ENCODE data around the gene HSF4. TPM values are rescaled to one million over a fixed set of nuclear protein-coding genes. Genes with fewer than 3 reads are reported as not detected.

HSF4 gene
- total RNA-seq, 3 donors from 2014 or later, result 2.8 to 6.1 (median 4.0) TPM

DNA sequence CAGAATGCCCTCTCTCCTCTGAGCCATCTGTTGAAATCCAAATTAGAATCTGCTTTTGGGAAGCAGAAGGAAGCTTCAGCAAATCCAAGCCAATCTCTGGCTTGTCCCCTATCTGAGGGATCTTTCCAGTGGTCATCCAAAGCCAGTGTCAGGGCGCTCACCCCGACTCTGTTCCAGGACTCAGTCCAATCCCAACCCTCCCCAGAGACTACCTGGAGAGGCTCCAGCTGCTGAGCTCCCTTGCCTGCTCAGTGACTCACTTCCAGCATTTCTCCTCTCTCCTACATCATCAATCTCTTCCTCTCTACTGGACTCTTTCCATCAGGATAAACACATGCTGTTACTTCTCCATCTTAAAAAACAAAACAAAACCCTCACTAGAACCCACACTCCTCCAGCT lies 16.8 kb downstream of the HSF4 start:
- DNase-seq, result no peak
- H3K9me3 Mint-ChIP-seq, result no peaks in the 10 kb centered on the region
- H3K36me3 Mint-ChIP-seq (ENCODE audit: insufficient read depth), result no peaks in the 10 kb centered on the region
- peaks cover 19% of the 10 kb centered on the region for H3K4me1 Mint-ChIP-seq (ENCODE audit: low read depth)
- peaks cover 5% of the 10 kb centered on the region for H3K27me3 Mint-ChIP-seq (ENCODE audit: low read depth)
- H3K4me3 Mint-ChIP-seq, result no peak overlapping the region
- ATAC-seq, result no peak

DNA sequence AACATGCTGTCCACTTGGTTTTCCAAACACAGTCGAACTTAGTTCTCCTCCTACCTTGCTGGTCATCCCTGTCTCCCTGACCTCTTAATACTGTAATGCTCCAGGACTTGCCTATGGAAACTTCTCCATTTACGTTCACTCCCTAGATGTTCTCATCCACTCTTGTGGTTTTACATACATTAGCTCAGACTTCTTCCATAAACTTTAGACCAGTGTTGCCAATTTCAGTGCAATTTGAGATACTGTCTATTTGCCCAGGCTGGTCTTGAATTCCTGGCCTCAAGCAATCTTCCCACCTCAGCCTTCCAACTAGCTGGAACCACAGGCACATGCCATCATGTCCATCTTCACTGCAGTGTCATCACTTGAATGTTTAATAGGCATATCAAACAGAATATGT lies 17.7 kb downstream of the HSF4 start:
- Mint-ChIP-seq H3K36me3 (ENCODE audit: insufficient read depth) (no peaks in the 10 kb centered on the region), H3K9me3 (no peaks in the 10 kb centered on the region), H3K27me3 (ENCODE audit: low read depth) (peaks cover 5% of the 10 kb centered on the region), H3K4me3 (no peak overlapping the region), H3K4me1 (ENCODE audit: low read depth) (peaks cover 19% of the 10 kb centered on the region)
- no peak for DNase-seq
- no peak for ATAC-seq

DNA sequence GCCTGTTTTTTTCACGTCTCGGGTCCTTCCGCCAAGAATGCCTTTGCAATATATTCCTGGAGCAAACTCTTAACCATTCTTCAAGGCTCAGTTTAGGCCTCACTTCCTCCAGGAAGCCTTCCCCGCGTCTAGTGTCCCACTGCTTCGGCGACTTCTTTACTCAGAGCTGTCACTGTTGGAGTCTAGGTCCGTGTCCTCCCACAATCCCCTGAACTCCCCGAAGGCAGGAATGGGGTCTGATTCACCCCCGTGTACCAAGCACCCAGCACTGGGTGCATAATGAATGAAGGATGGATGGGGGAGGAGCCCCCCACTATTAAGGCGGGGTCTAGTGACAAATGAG lies 18.7 kb downstream of the HSF4 start:
- Mint-ChIP-seq H3K4me3 (no peak overlapping the region), H3K9me3 (no peaks in the 10 kb centered on the region), H3K4me1 (ENCODE audit: low read depth) (peaks cover 15% of the 10 kb centered on the region), H3K36me3 (ENCODE audit: insufficient read depth) (no peaks in the 10 kb centered on the region), H3K27me3 (ENCODE audit: low read depth) (peaks cover 7% of the 10 kb centered on the region)
- DNase-seq (no peak), ATAC-seq (no peak)

DNA sequence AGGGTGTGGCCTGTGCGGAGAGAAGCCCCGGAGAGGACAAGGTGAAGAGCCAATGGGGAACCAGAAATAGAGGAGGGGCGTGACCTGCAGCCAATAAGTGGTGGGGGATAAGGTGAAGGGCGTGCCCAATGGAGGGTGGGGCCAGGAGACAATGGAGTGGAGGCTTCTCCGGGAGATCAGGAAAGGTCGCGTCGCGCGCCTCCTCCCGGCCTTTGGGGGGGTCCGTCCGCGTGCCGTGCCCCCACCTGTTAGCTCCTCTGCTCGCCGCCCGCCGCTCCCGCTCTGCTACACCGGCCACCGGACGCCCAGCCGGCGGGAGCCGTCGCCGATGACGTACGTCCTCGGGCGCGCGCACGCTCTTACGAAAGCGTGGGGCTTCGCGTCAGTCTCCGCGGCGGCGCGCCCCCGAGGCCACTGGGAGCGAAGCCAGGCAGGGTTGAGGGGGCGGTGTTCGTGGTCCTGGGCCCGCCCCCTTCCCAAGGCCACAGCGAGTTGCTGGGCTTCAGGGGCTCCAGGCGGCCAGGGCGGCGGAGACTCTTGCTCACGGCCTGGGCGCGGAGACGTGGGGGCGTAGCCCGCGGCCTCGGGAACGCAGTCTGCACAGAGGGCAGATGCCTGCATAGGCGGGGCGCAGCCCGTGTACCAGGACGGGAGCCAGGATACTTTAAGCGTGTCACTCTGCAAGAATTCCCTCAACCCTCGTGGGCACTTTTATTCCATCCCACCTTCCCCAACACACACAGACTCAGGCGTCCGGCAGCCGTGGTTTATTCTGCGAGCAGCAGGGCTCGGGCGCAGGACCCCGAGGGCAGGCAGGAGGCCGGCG lies 19.3 kb downstream of the HSF4 start, which contains the start of gene MATCAP1:
MATCAP1 (minus strand) TSS at position 337 of the 826 bp plus-strand sequence. CDS start 3,353 bp downstream, outside the sequence.
- H3K4me3 Mint-ChIP-seq, result peak within 1 kb of the TSS; percentile 83
- DNase-seq, result peak; percentile 88
- no peaks in the 10 kb centered on the region for H3K36me3 Mint-ChIP-seq (ENCODE audit: insufficient read depth)
- H3K4me1 Mint-ChIP-seq (ENCODE audit: low read depth), result peaks cover 12% of the 10 kb centered on the region
- H3K27me3 Mint-ChIP-seq (ENCODE audit: low read depth), result peaks cover 5% of the 10 kb centered on the region
- no peaks in the 10 kb centered on the region for H3K9me3 Mint-ChIP-seq
- ATAC-seq, result peak; percentile 95 to 96

DNA sequence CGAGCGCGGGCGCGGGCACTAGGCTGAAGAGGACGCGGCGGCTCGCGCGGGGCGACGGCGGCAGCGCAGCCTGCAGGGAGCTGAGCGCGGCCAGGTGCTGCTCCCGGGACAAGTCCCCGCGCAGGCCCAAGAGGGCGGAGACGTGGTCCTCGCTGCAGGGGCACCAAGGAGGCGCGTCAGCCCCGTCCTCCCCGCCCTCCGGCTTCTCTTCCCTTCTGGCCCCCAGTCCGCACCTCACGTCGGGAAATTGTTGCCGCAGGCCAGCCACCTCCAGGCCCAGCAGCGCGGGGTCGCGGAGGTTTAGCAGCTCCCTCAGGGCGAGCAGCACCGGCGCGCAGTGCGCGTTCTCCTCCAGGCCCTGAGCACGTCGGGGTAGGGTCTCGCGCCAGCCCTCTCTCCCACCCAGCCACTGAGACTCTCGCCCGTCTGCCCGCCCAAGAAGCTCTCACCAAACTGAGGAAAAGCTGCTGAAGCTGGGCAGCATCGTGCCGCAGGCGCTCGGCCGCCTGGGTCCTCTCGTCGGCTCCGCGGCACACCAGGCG lies 20.0 kb downstream of the HSF4 start:
- H3K4me3 Mint-ChIP-seq, result peak overlapping the region; percentile 83
- DNase-seq (no peak), ATAC-seq (peak; percentile 3 to 15)
- H3K9me3 Mint-ChIP-seq, result no peaks in the 10 kb centered on the region
- H3K36me3 Mint-ChIP-seq (ENCODE audit: insufficient read depth), result no peaks in the 10 kb centered on the region
- H3K4me1 Mint-ChIP-seq (ENCODE audit: low read depth), result peaks cover 12% of the 10 kb centered on the region
- H3K27me3 Mint-ChIP-seq (ENCODE audit: low read depth), result peaks cover 4% of the 10 kb centered on the region

DNA sequence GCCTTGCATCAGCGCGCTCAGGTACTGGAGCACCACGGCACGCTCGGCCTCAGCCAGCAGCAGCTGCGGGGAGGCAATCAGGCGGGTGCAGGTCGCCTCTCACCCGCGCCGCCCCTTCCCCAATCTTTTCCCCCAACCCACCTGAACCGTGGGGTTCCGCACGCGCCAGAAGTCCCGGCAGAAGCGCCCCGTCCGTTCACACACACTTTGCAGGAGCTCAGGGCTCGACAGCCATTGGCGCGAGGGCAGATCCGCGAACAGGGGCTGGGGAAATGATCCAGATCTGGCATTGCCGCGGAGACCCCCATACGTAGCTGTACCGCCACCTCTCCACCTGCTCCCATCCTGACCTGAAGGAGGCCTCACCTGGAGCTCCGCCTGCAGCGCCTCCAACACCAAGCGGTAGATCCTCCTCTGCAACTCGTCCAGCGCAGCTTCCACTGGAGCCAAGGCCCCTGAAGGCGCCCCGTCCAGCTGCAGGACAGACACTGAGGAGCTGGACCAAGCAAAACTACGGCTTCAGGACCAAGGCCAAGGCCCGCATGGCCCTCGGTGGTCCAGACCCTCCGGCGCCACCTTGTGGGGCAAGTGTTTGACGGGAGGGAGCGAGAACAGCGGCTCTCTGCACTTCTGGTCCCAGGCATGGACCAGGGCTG lies 20.6 kb downstream of the HSF4 start:
- Mint-ChIP-seq H3K4me3 (peak overlapping the region; percentile 83), H3K27me3 (ENCODE audit: low read depth) (peaks cover 4% of the 10 kb centered on the region), H3K36me3 (ENCODE audit: insufficient read depth) (no peaks in the 10 kb centered on the region), H3K4me1 (ENCODE audit: low read depth) (peaks cover 12% of the 10 kb centered on the region), H3K9me3 (no peaks in the 10 kb centered on the region)
- ATAC-seq, result peak; percentile 25 to 27
- peak; percentile 78 for DNase-seq

DNA sequence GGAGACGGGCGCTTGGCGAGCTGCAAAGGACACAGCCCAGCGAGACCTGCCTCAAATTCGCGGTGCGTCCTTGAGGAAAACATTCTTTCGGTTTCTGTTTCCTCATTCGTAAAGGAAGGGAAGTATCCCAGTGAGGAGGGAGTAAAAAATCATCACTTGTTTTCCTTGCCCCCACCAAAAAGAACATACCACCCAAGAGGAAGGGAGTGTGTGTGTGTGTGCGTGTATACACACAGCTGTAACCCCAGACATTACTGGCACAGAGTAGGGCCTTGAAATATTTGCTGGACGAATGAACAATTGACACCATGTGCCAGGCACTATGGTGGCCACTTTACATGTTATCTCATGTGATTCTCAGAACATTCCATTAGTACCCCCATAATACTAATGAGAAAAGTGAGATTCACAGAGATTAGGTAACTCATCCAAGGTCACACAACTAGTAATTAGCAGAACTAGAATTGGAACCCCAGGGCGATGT lies 21.1 kb downstream of the HSF4 start:
- peaks cover 4% of the 10 kb centered on the region for H3K27me3 Mint-ChIP-seq (ENCODE audit: low read depth)
- no peaks in the 10 kb centered on the region for H3K36me3 Mint-ChIP-seq (ENCODE audit: insufficient read depth)
- H3K4me1 Mint-ChIP-seq (ENCODE audit: low read depth), result peaks cover 12% of the 10 kb centered on the region
- no peak for DNase-seq
- H3K9me3 Mint-ChIP-seq, result no peaks in the 10 kb centered on the region
- peak overlapping the region; percentile 83 for H3K4me3 Mint-ChIP-seq
- ATAC-seq, result no peak

DNA sequence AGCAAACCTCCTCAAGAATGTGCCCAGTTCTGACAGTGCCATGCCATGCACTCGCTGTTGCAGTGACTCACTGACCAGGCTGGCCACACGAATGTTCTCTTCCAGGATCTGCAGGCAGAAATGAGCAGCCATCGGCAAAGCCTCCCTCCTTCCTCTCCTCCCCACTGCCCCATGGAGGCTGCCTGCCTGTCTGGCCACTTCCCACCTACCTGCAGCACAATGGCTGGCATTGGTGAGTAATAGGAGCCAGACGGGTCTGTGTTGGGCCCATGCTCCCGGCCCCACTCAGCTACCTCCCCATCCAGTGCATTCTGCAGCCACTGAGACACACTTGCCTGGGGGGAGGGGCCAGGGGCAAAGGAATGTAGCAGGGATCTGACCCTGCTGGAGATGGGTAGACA lies 22.0 kb downstream of the HSF4 start:
- no peaks in the 10 kb centered on the region for H3K9me3 Mint-ChIP-seq
- peaks cover 15% of the 10 kb centered on the region for H3K4me1 Mint-ChIP-seq (ENCODE audit: low read depth)
- ATAC-seq (no peak), DNase-seq (no peak)
- H3K27me3 Mint-ChIP-seq (ENCODE audit: low read depth), result peaks cover 4% of the 10 kb centered on the region
- H3K4me3 Mint-ChIP-seq, result no peak overlapping the region
- H3K36me3 Mint-ChIP-seq (ENCODE audit: insufficient read depth), result no peaks in the 10 kb centered on the region

DNA sequence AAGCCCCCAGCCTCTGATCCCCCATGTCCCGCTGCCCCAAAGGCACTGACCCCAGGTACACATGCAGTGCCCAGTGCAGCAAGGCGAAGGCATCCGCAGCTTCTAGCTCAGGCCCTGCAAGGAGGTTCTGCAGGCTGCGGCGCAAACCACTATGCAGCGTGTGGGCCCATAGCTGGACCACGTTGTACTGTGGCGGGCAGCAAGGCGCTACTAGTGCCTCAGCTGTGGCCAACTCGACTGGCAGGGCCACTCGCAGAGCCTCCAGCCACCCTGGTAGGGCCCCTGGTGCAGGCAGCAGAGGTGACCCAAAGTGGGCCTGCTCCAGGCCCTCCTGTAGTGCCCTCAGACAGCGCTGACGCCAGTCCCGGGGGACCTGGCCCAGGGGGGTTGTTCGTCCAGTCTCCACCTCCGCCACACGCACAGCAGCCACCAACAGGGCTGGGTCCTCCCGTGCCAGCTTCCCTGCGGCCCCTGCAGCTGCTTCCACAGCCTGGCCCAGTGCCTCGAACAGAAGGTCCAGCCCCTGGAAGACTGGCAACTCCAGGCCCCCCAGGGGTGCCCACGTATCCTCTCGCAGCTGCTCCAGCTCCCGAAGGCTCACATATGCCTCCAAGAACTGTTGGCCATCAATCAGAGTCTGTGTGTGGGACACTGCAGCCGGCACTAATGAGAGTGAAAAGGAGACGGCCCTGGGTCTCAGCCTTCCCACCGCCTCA lies 22.8 kb downstream of the HSF4 start:
- Mint-ChIP-seq H3K4me3 (no peak overlapping the region), H3K36me3 (ENCODE audit: insufficient read depth) (no peaks in the 10 kb centered on the region), H3K4me1 (ENCODE audit: low read depth) (peaks cover 18% of the 10 kb centered on the region), H3K27me3 (ENCODE audit: low read depth) (peaks cover 4% of the 10 kb centered on the region), H3K9me3 (no peaks in the 10 kb centered on the region)
- no peak for DNase-seq
- ATAC-seq, result no peak

DNA sequence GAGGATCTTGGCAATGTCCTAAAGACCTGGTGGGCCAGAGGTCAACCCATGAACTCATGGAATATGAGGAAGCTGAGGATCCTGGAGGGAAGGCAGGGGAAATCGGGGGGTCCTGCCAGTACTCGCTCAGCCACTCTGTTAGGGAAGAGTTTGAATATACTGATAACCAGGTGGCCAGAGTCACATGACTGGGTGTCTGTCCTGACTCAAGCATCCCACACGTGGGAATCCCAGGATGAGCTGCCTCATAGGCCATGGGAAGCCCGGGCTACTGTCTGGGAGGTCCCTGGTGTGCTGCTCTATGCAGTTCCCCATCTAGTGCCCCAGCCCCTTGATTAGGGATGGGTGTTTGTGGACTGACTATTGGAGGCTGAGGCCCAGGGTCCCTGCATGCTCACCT lies 23.8 kb downstream of the HSF4 start:
- Mint-ChIP-seq H3K4me3 (no peak overlapping the region), H3K9me3 (no peaks in the 10 kb centered on the region), H3K4me1 (ENCODE audit: low read depth) (peaks cover 24% of the 10 kb centered on the region), H3K27me3 (ENCODE audit: low read depth) (peaks cover 4% of the 10 kb centered on the region), H3K36me3 (ENCODE audit: insufficient read depth) (peaks cover 5% of the 10 kb centered on the region)
- no peak for ATAC-seq
- DNase-seq, result no peak

DNA sequence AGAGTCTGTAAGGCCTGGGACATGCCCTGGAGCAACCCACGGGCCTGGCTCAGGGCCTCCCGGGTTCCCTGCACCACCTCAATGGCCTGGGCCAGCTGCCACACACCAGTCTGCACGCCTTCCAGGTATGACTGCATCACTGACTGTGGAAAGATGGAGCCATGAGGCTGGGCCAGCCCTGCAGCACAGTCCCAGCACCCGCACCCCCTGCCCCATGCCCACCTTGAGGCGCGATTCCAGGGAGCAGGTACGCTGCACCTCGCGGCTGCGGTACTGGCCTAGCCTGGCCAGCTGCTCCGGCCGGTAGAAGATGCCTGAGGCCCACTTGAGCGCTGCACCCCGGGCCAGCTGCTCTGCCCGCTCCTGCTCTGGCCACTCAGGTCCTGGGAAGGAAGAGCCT lies 24.3 kb downstream of the HSF4 start:
- ATAC-seq, result no peak
- no peak overlapping the region for H3K4me3 Mint-ChIP-seq

DNA sequence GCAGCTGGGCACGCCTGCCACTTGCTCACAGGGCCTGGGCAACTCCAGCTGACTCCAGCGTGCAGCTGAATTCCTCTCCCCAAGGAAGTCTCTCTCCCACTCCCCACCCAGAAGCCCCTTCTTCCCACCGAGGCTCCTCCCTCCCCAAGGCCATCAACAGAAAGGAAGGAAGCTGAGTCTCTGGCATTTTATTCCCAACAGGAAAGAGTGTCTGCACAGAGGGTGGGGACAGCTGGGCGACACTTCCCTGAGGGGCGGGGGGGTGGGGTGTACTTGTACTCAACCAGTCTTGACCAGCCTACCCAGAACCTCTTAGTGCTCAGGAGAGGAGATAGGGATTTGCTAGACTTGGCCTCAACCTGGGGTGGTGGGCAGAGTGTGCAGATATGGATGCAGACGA lies 25.5 kb downstream of the HSF4 start, which contains the start of gene EXOC3L1:
EXOC3L1 (minus strand) TSS at position 96 of the 400 bp plus-strand sequence. CDS start 460 bp downstream, outside the sequence.
- ATAC-seq (no peak), DNase-seq (no peak)
- Mint-ChIP-seq H3K9me3 (no peaks in the 10 kb centered on the region), H3K4me3 (peak within 1 kb of the TSS; percentile 94), H3K27me3 (ENCODE audit: low read depth) (peaks cover 4% of the 10 kb centered on the region), H3K36me3 (ENCODE audit: insufficient read depth) (peaks cover 11% of the 10 kb centered on the region), H3K4me1 (ENCODE audit: low read depth) (peaks cover 29% of the 10 kb centered on the region)

More for the DNA sequence above, 24.3 kb downstream of the HSF4 start:
- DNase-seq, result no peak
- Mint-ChIP-seq H3K36me3 (ENCODE audit: insufficient read depth) (peaks cover 7% of the 10 kb centered on the region), H3K4me1 (ENCODE audit: low read depth) (peaks cover 29% of the 10 kb centered on the region), H3K9me3 (no peaks in the 10 kb centered on the region), H3K27me3 (ENCODE audit: low read depth) (peaks cover 4% of the 10 kb centered on the region)

DNA sequence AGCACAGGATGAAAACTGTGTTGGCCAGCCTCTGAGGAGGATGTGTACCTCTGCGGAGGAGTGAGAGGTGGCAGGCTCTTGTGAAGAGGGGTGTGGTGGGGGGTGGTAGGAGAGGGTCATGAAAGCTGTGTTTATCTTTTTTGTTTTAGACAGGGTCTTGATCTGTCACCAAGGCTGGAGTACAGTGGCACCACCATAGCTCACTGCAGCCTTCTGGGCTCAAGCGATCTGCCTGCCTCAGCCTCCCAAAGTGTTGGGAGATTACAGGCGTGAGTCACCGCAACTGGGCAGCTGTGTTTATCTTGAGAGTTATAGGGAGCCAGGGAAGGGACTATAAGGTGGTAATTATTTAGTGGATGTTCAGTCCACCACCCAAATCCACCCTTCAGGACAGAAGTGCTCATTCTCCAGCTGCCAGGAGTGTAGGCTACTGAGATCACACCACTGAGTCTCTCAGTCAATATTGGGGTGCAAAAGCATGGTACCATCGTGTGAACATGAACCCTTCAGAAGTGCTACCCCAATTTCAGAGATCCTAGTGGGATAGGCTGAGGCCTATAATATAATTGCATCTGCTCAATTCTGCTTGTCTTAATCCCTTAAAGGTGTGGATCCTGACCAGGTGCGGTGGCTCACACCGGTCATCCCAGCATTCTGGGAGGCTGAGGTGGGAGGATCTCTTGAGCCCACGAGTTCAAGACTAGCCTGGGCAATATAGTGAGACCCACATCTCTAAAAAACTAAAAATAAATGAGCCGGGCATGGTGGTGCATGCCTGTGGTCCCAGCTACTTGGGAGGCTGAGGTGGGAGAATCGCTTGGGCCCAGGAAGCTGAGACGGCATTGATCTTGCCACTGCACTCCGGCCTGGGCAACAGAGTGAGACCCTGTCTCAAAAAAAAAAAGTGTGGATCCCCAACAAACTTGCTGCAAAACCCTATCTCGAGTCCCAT lies 26.2 kb downstream of the HSF4 start:
- Mint-ChIP-seq H3K27me3 (ENCODE audit: low read depth) (peaks cover 2% of the 10 kb centered on the region), H3K4me1 (ENCODE audit: low read depth) (peaks cover 26% of the 10 kb centered on the region), H3K4me3 (peak overlapping the region; percentile 94), H3K9me3 (no peaks in the 10 kb centered on the region), H3K36me3 (ENCODE audit: insufficient read depth) (peaks cover 16% of the 10 kb centered on the region)
- no peak for ATAC-seq
- DNase-seq, result no peak
